Lower leg skin (tissue), 4 donors: ENCODE results near the gene POLR3GL. TPM values are rescaled to one million over a fixed set of nuclear protein-coding genes. Genes with fewer than 3 reads are reported as not detected.

Experiments used
- DNase-seq, 2 donors: peaks; one replicate each; pipeline ENCODE4 v3.0.0-alpha.2; 2019; ENCODE audit warnings: low spot score in 2 of 2
- H3K4me3 ChIP-seq: fragments of 200-600 bp; sonication (generic); 2 replicates; pipeline ENCODE4 v1.5.1; 2017; ENCODE audit warnings: mild to moderate bottlenecking, low read depth; ENCODE audit not compliant: poor library complexity, severe bottlenecking
- CTCF ChIP-seq, 3 donors: fragments of 450-650 bp; IDR thresholded peaks; one replicate each; pipeline ENCODE4 v1.5.1; 2016; ENCODE audit warnings: antibody characterized with exemption in 3 of 3, mild to moderate bottlenecking in 3 of 3, moderate library complexity in 2 of 3
- POLR2A ChIP-seq, 2 donors: fragments of 450-650 bp; IDR thresholded peaks; one replicate each; pipeline ENCODE4 v1.6.1; 2016 to 2017; ENCODE audit warnings: antibody characterized with exemption in 2 of 2, mild to moderate bottlenecking in 1 of 2, moderate library complexity in 1 of 2
- WGBS, 2 donors: methylation state at CpG; one replicate each; pipeline ENCODE4 v1.1.5; 2018; 5-methylcytosine and 5-hydroxymethylcytosine counted together
- intact Hi-C: fragments of 100-400 bp; cut with DNase I; formaldehyde crosslinking; loops from one replicate; pipeline ENCODE4 v1.15.0; 2023; ENCODE audit warnings: low total_unique reads
- total RNA-seq, 4 donors: library from RNA; depleted of rRNA; stranded (reverse); fragments of >200 nt; gene quantifications; one replicate each; pipeline ENCODE4 v1.1.0, GENCODE V29; 2016

The POLR3GL gene
- total RNA-seq, 4 donors from 2014 or later, result 10.6 to 15.3 (median 14.2) TPM

DNA sequence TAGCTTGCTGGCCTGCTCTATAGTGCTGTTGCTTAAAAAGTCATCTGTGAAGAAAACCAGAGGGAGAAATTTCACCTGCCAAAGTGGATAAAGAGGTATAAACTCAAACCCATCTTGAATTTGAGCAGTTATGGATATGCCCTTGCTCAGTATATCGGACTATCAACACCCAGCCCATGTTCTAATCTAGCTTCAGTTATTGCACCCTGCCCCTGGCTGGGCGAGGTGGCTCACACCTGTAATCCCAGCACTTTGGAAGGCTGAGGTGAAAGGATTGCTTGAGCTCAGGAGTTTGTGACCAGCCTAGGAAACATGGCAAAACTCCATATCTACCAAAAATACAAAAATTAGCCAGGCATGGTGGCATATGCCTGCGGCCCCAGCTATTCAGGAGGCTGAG, 20.0 kb upstream of the POLR3GL start:
- WGBS, 2 donors, result 89 to 97% methylated on average over 3 of the region's 3 CpGs
- no peak for TF ChIP-seq POLR2A (IDR thresholded peaks at IDR 0.05)
- TF ChIP-seq CTCF (IDR thresholded peaks at IDR 0.05), result no peak
- no peak for DNase-seq

DNA sequence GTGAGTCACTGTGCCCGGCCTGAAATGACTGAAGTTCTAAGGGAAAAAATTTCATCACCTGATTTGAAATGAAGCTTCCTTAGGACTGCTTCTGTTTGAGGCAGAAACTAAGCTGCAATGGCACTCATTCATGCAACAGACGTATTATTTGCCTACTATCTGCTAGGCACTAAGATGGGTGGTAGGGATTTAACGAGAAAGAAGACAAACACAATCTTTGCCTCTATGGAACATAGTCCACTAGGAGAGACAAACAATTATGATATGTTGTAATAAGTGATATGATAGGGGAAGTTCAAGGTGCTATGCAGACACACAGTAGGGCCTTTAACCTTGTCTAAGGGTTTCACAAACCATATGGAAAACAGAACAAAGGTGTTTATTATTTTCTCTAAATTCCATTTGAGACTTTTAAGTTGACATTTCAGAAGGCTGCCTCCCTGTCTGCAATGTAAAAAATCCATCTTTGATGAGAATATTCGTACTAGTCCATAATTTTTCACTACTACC, 18.0 kb upstream of the POLR3GL start:
- TF ChIP-seq CTCF (IDR thresholded peaks at IDR 0.05) (no peak), POLR2A (IDR thresholded peaks at IDR 0.05) (no peak)
- H3K4me3 ChIP-seq, result no peak overlapping the region
- no peak for DNase-seq
- intact Hi-C loops, result no loop called here
- WGBS, 2 donors, result 95 to 96% methylated on average over 4 of the region's 4 CpGs

More for the DNA sequence above, 20.0 kb upstream of the POLR3GL start:
- no peak overlapping the region for H3K4me3 ChIP-seq
- intact Hi-C loops, result no loop called here

DNA sequence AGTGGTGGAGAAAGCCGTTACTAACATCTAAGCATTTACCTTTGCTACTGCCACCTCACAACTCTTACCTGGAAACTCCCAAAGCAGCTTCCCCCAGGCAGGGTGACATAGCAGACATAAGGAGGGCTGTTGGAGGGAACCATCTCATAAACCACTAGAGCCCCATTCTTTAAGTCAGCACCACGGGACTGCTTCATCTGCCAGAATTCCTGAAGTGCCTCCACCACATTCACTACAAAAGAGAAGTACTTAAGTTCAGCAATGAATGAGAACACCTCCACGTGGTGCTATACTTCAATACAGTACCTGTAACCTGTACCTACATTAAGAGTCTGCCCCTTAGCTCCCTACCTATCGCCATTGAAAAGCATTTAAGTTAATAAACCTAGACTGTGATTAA, 16.9 kb upstream of the POLR3GL start:
- DNase-seq, result no peak
- TF ChIP-seq CTCF (IDR thresholded peaks at IDR 0.05) (no peak), POLR2A (IDR thresholded peaks at IDR 0.05) (no peak)
- 83 to 84% methylated on average over 4 of the region's 4 CpGs for WGBS, 2 donors
- H3K4me3 ChIP-seq, result no peak overlapping the region
- intact Hi-C loops, result no loop called here

DNA sequence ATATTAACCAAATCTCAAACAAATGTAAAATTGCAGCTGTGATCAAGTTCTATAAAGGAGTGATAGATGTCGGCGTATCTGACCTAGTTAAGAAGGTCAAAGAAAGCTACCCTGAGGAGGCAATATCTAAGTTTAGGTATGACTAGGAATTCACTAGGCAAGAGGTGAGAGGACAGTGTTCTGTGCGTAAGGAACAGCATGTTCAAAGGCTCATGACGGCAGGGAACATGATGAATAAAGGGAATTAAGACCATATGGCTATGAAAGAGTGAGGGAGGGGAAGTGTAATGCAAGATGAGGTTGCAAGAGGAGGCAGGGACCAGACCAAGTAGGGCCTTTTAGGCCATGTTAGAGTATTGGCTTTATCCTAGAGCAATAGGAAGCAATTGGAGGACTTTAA, 15.3 kb upstream of the POLR3GL start:
- H3K4me3 ChIP-seq, result no peak overlapping the region
- intact Hi-C loops, result no loop called here
- TF ChIP-seq POLR2A (IDR thresholded peaks at IDR 0.05) (no peak), CTCF (IDR thresholded peaks at IDR 0.05) (no peak)
- 87 to 90% methylated on average over 4 of the region's 4 CpGs for WGBS, 2 donors
- no peak for DNase-seq

- intact Hi-C loops, result no loop called here
- WGBS, 2 donors, result 88 to 95% methylated on average over 1 of the region's 1 CpG
- TF ChIP-seq POLR2A (IDR thresholded peaks at IDR 0.05) (no peak), CTCF (IDR thresholded peaks at IDR 0.05) (no peak)
- DNase-seq, result no peak
- no peak overlapping the region for H3K4me3 ChIP-seq
Observed at GRCh38 chr1:145951526-145951925, 13.0 kb upstream of the POLR3GL start.

DNA sequence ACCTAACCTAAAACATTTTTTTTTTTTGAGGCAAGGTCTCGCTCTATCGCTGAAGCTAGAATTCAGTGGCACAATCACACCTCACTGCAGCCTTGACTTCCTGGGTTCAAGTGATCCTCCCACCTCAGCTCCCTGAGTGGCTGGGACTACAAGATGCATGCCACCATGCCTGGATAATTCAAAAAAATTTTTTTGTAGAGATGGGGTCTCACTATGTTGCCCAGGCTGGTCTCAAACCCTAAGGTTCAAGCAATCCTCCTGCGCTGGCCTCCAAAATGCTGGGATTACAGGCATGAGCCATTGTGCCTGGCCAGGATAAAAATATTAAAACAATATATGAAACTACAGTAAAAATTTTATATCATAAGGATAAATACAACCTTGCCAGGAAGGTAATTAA, 11.6 kb upstream of the POLR3GL start:
- intact Hi-C loops, result no loop called here
- TF ChIP-seq CTCF (IDR thresholded peaks at IDR 0.05) (no peak), POLR2A (IDR thresholded peaks at IDR 0.05) (no peak)
- H3K4me3 ChIP-seq, result no peak overlapping the region
- DNase-seq, result no peak
- 97 to 100% methylated on average over 3 of the region's 3 CpGs for WGBS, 2 donors
